K562 (cell line): ENCODE measurements around the gene NECAB2. TPM values are rescaled to one million over a fixed set of nuclear protein-coding genes. Genes with fewer than 3 reads are reported as not detected.

Experiments used
- ATAC-seq: fragments of 200-7000 bp; cut with Tn5 transposase; 3 replicates; pipeline ENCODE4 v1.9.1; 2020; ENCODE audit warnings: moderate library complexity
- BruUV-seq: library from RNA; stranded (reverse); fragments of 400-500 nt; replicated peaks from 2 replicates; lab custom pipeline; 2021; lab: Mats Ljungman, UMichigan
- CTCF ChIA-PET: fragments of 300-600 bp; formaldehyde crosslinking; extraction: SDS; loops from one replicate; lab custom pipeline; 2021; ENCODE audit warnings: low intra/inter-chr PET ratio; lab: Yijun Ruan, JAX
- POLR2A ChIA-PET: fragments of 300-600, 350-650 bp; sonication (Branson Sonifier 250); formaldehyde crosslinking; extraction: SDS; loops from one replicate; lab custom pipeline; 2021; ENCODE audit warnings: antibody characterized with exemption, inconsistent platforms; lab: Yijun Ruan, JAX
- DNase-seq, 4 experiments: peaks; one replicate each; pipeline versions ENCODE4 v3.0.0 to v3.0.0-alpha.2; 2011 to 2018; ENCODE audit warnings: low spot score in 3 of 4, mixed read lengths in 3 of 4; ENCODE audit errors: extremely low read depth in 1 of 4
- FAIRE-seq: peaks from 2 replicates; lab custom pipeline; 2011; peaks lifted over from hg19 to GRCh38; lab: Jason Lieb, UNC
- H2AFZ ChIP-seq: 2 replicates; pipeline ENCODE4 v1.6.0; 2011; ENCODE audit warnings: low read depth, low read length, control low read depth, inconsistent platforms
- H3K27ac ChIP-seq: fragments of 200-600 bp; 3 replicates; pipeline ENCODE4 v1.8.0; 2011; ENCODE audit warnings: low read depth, mild to moderate bottlenecking, control low read depth, inconsistent platforms, low read length, moderate library complexity, mixed read lengths; ENCODE audit errors: extremely low read depth
- H3K27me3 ChIP-seq, 2 experiments: fragments of 300-600 bp in 1 of 2; 2 replicates in 1 of 2; 3 replicates in 1 of 2; pipeline versions ENCODE4 v1.6.0 to v1.8.0; 2011; ENCODE audit warnings: inconsistent platforms in 2 of 2, low read length in 2 of 2, mild to moderate bottlenecking in 1 of 2, mixed read lengths in 1 of 2, moderate library complexity in 1 of 2; ENCODE audit not compliant: control insufficient read depth in 2 of 2, insufficient read depth in 2 of 2
- H3K36me3 ChIP-seq: fragments of 300-600 bp; 3 replicates; pipeline ENCODE4 v1.8.0; 2011; ENCODE audit warnings: mild to moderate bottlenecking, low read length, inconsistent platforms; ENCODE audit not compliant: control insufficient read depth, insufficient read depth
- H3K4me1 ChIP-seq, 2 experiments: fragments of 200-600 bp in 1 of 2; replicated peaks in 1 of 2; 2 replicates in 1 of 2; 3 replicates in 1 of 2; pipeline versions ENCODE4 v1.5.1 to v1.8.0; 2011; ENCODE audit warnings: inconsistent platforms in 2 of 2, low read length in 2 of 2, mild to moderate bottlenecking in 1 of 2, mixed read lengths in 1 of 2, moderate library complexity in 1 of 2; ENCODE audit not compliant: control insufficient read depth in 2 of 2, insufficient read depth in 2 of 2
- H3K4me2 ChIP-seq: 2 replicates; pipeline ENCODE4 v1.6.1; 2011; ENCODE audit warnings: low read length, control low read depth, inconsistent platforms, mixed read lengths; ENCODE audit not compliant: insufficient read depth
- H3K4me3 ChIP-seq: fragments of 200-600 bp; sonication (generic), shearing (Covaris generic); 2 replicates; pipeline ENCODE4 v1.5.1; 2016; ENCODE audit warnings: control low read depth, inconsistent platforms
- H3K79me2 ChIP-seq: fragments of 200-600 bp; 3 replicates; pipeline ENCODE4 v1.8.0; 2011; ENCODE audit warnings: low read length, inconsistent platforms; ENCODE audit not compliant: control insufficient read depth, insufficient read depth
- H3K9ac ChIP-seq, 2 experiments: 2 replicates each; pipeline versions ENCODE4 v1.6.0 to v1.6.1; 2011; ENCODE audit warnings: low read depth in 2 of 2, low read length in 2 of 2, control low read depth in 1 of 2, inconsistent platforms in 1 of 2, mild to moderate bottlenecking in 1 of 2, mixed read lengths in 1 of 2; ENCODE audit not compliant: insufficient read depth in 1 of 2
- H3K9me1 ChIP-seq: one replicate; pipeline ENCODE4 v1.6.0; 2011; ENCODE audit warnings: inconsistent platforms, mild to moderate bottlenecking, low read length, moderate library complexity; ENCODE audit not compliant: control insufficient read depth, insufficient read depth
- H3K9me3 ChIP-seq: replicated peaks from 2 replicates; pipeline ENCODE4 v1.5.1; 2011; ENCODE audit warnings: low read depth, low read length, inconsistent platforms; ENCODE audit not compliant: control insufficient read depth, insufficient read depth
- H4K20me1 ChIP-seq: replicated peaks from 2 replicates; pipeline ENCODE4 v1.6.1; 2011; ENCODE audit warnings: low read length, inconsistent platforms, mixed read lengths; ENCODE audit not compliant: control insufficient read depth, insufficient read depth
- BHLHE40 ChIP-seq: IDR thresholded peaks from 2 replicates; pipeline ENCODE4 v1.6.1; 2011; ENCODE audit warnings: low read length, improper control_type of control experiment
- E2F8 ChIP-seq: fragments of 450-650 bp; IDR thresholded peaks from 2 replicates; pipeline ENCODE4 v1.7.1; 2018; ENCODE audit warnings: mild to moderate bottlenecking, low read depth; ENCODE audit not compliant: partially characterized antibody
- FOSL1 ChIP-seq: fragments of 200-800 bp; sonication (Bioruptor generic); conservative IDR thresholded peaks from 2 replicates; pipeline ENCODE4 v1.6.1; 2016; ENCODE audit warnings: missing genetic modification characterization, missing compliant biosample characterization
- GATA2 ChIP-seq: sonication (generic); formaldehyde crosslinking; IDR thresholded peaks from 2 replicates; pipeline ENCODE4 v1.4.0; 2020; ENCODE audit warnings: mild to moderate bottlenecking, missing genetic modification reagents
- GTF2A2 ChIP-seq: IDR thresholded peaks from 2 replicates; pipeline ENCODE4 v1.6.1; 2016; ENCODE audit warnings: mild to moderate bottlenecking, missing genetic modification characterization, missing compliant biosample characterization
- MBD2 ChIP-seq: sonication (generic); IDR thresholded peaks from 2 replicates; pipeline ENCODE4 v1.6.1; 2016; ENCODE audit warnings: low read depth, borderline replicate concordance
- MXI1 ChIP-seq: IDR thresholded peaks from 2 replicates; pipeline ENCODE4 v1.6.1; 2011; ENCODE audit warnings: low read depth, mild to moderate bottlenecking, improper control_type of control experiment, low read length
- NR2C2 ChIP-seq, 2 experiments: fragments of 200-800 bp in 1 of 2; sonication (Bioruptor generic) in 1 of 2; sonication (generic) in 1 of 2; formaldehyde crosslinking in 1 of 2; IDR thresholded peaks; 2 replicates each; pipeline versions ENCODE4 v1.6.1 to v1.8.0; 2016 to 2022; ENCODE audit warnings: mild to moderate bottlenecking in 1 of 2, missing compliant biosample characterization in 1 of 2, missing genetic modification characterization in 1 of 2, missing genetic modification reagents in 1 of 2
- ZC3H4 ChIP-seq: sonication (generic); formaldehyde crosslinking; IDR thresholded peaks from 2 replicates; pipeline ENCODE4 v1.9.0; 2021; ENCODE audit warnings: missing genetic modification reagents, borderline replicate concordance
- ZNF175 ChIP-seq: fragments of 200-800 bp; sonication (Bioruptor generic); IDR thresholded peaks from 2 replicates; pipeline ENCODE4 v1.6.1; 2016; ENCODE audit warnings: low read depth, mild to moderate bottlenecking, missing genetic modification characterization, missing compliant biosample characterization
- ZNF224 ChIP-seq: sonication (generic); formaldehyde crosslinking; IDR thresholded peaks from 2 replicates; pipeline ENCODE4 v1.8.0; 2022; ENCODE audit warnings: mild to moderate bottlenecking, missing genetic modification reagents
- ZNF263 ChIP-seq: sonication (generic); formaldehyde crosslinking; IDR thresholded peaks from 2 replicates; pipeline ENCODE4 v1.8.0; 2022; ENCODE audit warnings: mild to moderate bottlenecking, missing genetic modification reagents, borderline replicate concordance
- ZNF586 ChIP-seq: fragments of 450-650 bp; formaldehyde crosslinking; conservative IDR thresholded peaks from 2 replicates; pipeline ENCODE4 v1.4.0; 2020; ENCODE audit warnings: mild to moderate bottlenecking, moderate library complexity
- WGBS: fragments of 100-300 bp; shearing (Covaris generic); methylation state at CpG from one replicate; pipeline ENCODE4 v1.1.6; 2016; ENCODE audit warnings: low coverage, mixed read lengths; ENCODE audit not compliant: insufficient coverage; ENCODE audit errors: missing lambda C conversion rate; 5-methylcytosine and 5-hydroxymethylcytosine counted together
- in situ Hi-C: fragments of 300-500 bp; cut with MboI; formaldehyde crosslinking; loops from 4 replicates; pipeline ENCODE4 v1.15.0; 2018; ENCODE audit warnings: inconsistent platforms, mixed read lengths
- intact Hi-C: fragments of 100-400 bp; cut with micrococcal nuclease; formaldehyde crosslinking; loops from 2 replicates; pipeline ENCODE4 v1.14.2; 2022
- polyA plus RNA-seq, 8 experiments: library from polyadenylated mRNA; depleted of rRNA in 4 of 8; stranded (reverse) in 5 of 8; unstranded in 3 of 8; fragments of >200 nt; fragmentation: Nextera tagmentation in 2 of 8; fragmentation: Illumina TruSeq in 1 of 8; extraction: Ambion mirVana in 2 of 8; extraction: Trizol in 1 of 8; gene quantifications; 2 replicates each; pipeline versions ENCODE4 v1.2.1 to v1.2.3, GENCODE V29; 2011 to 2014; ENCODE audit warnings: inconsistent platforms in 1 of 8, missing spikeins in 1 of 8
- total RNA-seq, 7 experiments: library from RNA; depleted of rRNA in 6 of 7; stranded (reverse); fragments of >200 nt in 6 of 7; fragmentation: Illumina TruSeq in 2 of 7; extraction: Trizol in 2 of 7; gene quantifications; 2 replicates each; pipeline versions ENCODE4 v1.2.1 to v1.2.3, GENCODE V29; 2011 to 2021; ENCODE audit warnings: low replicate concordance in 1 of 7
- TF ChIP-seq, protein P1 (sequence below), 2 experiments: fragments of 450-650 bp in 1 of 2; sonication (generic) in 1 of 2; formaldehyde crosslinking in 1 of 2; IDR thresholded peaks in 1 of 2; conservative IDR thresholded peaks in 1 of 2; 2 replicates each; pipeline versions ENCODE4 v1.6.1 to v1.8.1; 2016 to 2023; ENCODE audit warnings: mild to moderate bottlenecking in 2 of 2, moderate library complexity in 2 of 2, inconsistent platforms in 1 of 2, missing genetic modification reagents in 1 of 2
- TF ChIP-seq, protein P2 (sequence below): fragments of 450-650 bp; IDR thresholded peaks from 2 replicates; pipeline ENCODE4 v1.6.1; 2016; ENCODE audit warnings: missing biosample characterization, missing genetic modification characterization

NECAB2 gene
- total and polyA plus RNA-seq, 9 of the 15 experiments (the other 6 are each of a cell fraction or from before 2014, with no cell fraction given): 0.03 to 0.28 TPM; not detected in 7

- no peak for TF ChIP-seq ZNF263 (CRISPR knock-in tag)
- no peak for TF ChIP-seq BHLHE40
- TF ChIP-seq MBD2: no peak
- no peak for TF ChIP-seq ZNF175 (CRISPR knock-in tag)
- no peak for TF ChIP-seq MXI1
- TF ChIP-seq E2F8: no peak
- TF ChIP-seq GTF2A2 (tag): no peak
These were observed 30.0 kb downstream of the NECAB2 start (continued) for GRCh38 chr16:83998091-83998490.

- ChIA-PET POLR2A (interaction anchor here (1.0 to 4.0 kb wide), 3 partner anchors 8 to 13 kb away, joined by 6 to 11 read pairs (median 10); no protein-coding TSS in a partner anchor), CTCF (no interaction called here)
- Histone ChIP-seq H3K27ac (no peak overlapping the region), H3K79me2 (no peaks in the 10 kb centered on the region), H3K27me3 (peaks cover 71 to 92% of the 10 kb centered on the region in 2 experiments), H3K9me3 (no peaks in the 10 kb centered on the region), H3K36me3 (no peaks in the 10 kb centered on the region), H3K9ac (no peak overlapping the region), H3K4me1 (no peaks in the 10 kb centered on the region), H3K4me3 (no peak overlapping the region), H2AFZ (no peak overlapping the region), H4K20me1 (peaks cover 22% of the 10 kb centered on the region), H3K9me1 (no peaks in the 10 kb centered on the region), H3K4me2 (no peak overlapping the region)
- FAIRE-seq (no peak), ATAC-seq (no peak), DNase-seq (no peak)
- BruUV-seq: no TSS peak
- in situ Hi-C loops: no loop called here
- WGBS: 2% methylated on average over 13 of the region's 13 CpGs
- intact Hi-C loops: no loop called here
- peak; percentile 34 for TF ChIP-seq FOSL1 (tag)
- TF ChIP-seq ZC3H4 (CRISPR knock-in tag): no peak
- TF ChIP-seq NR2C2 (CRISPR knock-in tag; IDR thresholded peaks at IDR 0.05): no peak
- no peak for TF ChIP-seq NR2C2 (tag; IDR thresholded peaks at IDR 0.05)
- TF ChIP-seq, protein P1, sequence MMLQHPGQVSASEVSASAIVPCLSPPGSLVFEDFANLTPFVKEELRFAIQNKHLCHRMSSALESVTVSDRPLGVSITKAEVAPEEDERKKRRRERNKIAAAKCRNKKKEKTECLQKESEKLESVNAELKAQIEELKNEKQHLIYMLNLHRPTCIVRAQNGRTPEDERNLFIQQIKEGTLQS (IDR thresholded peaks at IDR 0.05): peak; percentile 21; the same call in 1 of the 2 replicates
- TF ChIP-seq, protein P1 (CRISPR knock-in tag; conservative IDR thresholded peaks at IDR 0.05): no peak
- TF ChIP-seq ZNF586 (CRISPR knock-in tag): no peak
- no peak for TF ChIP-seq GATA2
- TF ChIP-seq ZNF224 (CRISPR knock-in tag): no peak
- TF ChIP-seq, protein P2, sequence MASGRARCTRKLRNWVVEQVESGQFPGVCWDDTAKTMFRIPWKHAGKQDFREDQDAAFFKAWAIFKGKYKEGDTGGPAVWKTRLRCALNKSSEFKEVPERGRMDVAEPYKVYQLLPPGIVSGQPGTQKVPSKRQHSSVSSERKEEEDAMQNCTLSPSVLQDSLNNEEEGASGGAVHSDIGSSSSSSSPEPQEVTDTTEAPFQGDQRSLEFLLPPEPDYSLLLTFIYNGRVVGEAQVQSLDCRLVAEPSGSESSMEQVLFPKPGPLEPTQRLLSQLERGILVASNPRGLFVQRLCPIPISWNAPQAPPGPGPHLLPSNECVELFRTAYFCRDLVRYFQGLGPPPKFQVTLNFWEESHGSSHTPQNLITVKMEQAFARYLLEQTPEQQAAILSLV: no peak
These were observed 33.1 kb downstream of the NECAB2 start for GRCh38 chr16:84000989-84001642.
